K562 (cell line): ENCODE data around the gene COQ8A. TPM values are rescaled to one million over a fixed set of nuclear protein-coding genes. Genes with fewer than 3 reads are reported as not detected.

ENCODE experiments used
- ADNP ChIP-seq: fragments of 200-800 bp; sonication (Bioruptor generic); IDR thresholded peaks from 2 replicates; pipeline ENCODE4 v1.6.1; 2016; ENCODE audit warnings: missing genetic modification characterization, missing compliant biosample characterization
- FOXP4 ChIP-seq: sonication (generic); formaldehyde crosslinking; IDR thresholded peaks from 2 replicates; pipeline ENCODE4 v1.8.0; 2022; ENCODE audit warnings: mild to moderate bottlenecking, missing genetic modification reagents, borderline replicate concordance
- RBM22 ChIP-seq: fragments of 200-400 bp; formaldehyde crosslinking; IDR thresholded peaks from 2 replicates; pipeline ENCODE4 v1.6.1; 2018; ENCODE audit warnings: low read length, low read depth; ENCODE audit not compliant: poor library complexity, severe bottlenecking
- SREBF1 ChIP-seq: fragments of 150-350 bp; IDR thresholded peaks from 2 replicates; pipeline ENCODE4 v1.6.1; 2014; ENCODE audit warnings: antibody characterized with exemption, low read depth, low read length, borderline replicate concordance
- TCF7 ChIP-seq: sonication (generic); IDR thresholded peaks from 2 replicates; pipeline ENCODE4 v1.6.1; 2016; ENCODE audit warnings: antibody characterized with exemption, borderline replicate concordance
- ZBTB1 ChIP-seq: sonication (generic); formaldehyde crosslinking; IDR thresholded peaks from 2 replicates; pipeline ENCODE4 v1.8.1; 2023; ENCODE audit warnings: missing genetic modification reagents, low read depth, mild to moderate bottlenecking, borderline replicate concordance
- ZNF133 ChIP-seq: fragments of 250-450 bp; sonication (Bioruptor Pico); IDR thresholded peaks from 2 replicates; pipeline ENCODE4 v1.4.0; 2020; ENCODE audit warnings: mild to moderate bottlenecking
- ZNF384 ChIP-seq: IDR thresholded peaks from 2 replicates; pipeline ENCODE4 v1.6.1; 2012; ENCODE audit warnings: low read depth, low read length, improper control_type of control experiment
- polyA plus RNA-seq, 8 experiments: library from polyadenylated mRNA; depleted of rRNA in 4 of 8; stranded (reverse) in 5 of 8; unstranded in 3 of 8; fragments of >200 nt; fragmentation: Nextera tagmentation in 2 of 8; fragmentation: Illumina TruSeq in 1 of 8; extraction: Ambion mirVana in 2 of 8; extraction: Trizol in 1 of 8; gene quantifications; 2 replicates each; pipeline versions ENCODE4 v1.2.1 to v1.2.3, GENCODE V29; 2011 to 2014; ENCODE audit warnings: inconsistent platforms in 1 of 8, missing spikeins in 1 of 8
- total RNA-seq, 7 experiments: library from RNA; depleted of rRNA in 6 of 7; stranded (reverse); fragments of >200 nt in 6 of 7; fragmentation: Illumina TruSeq in 2 of 7; extraction: Trizol in 2 of 7; gene quantifications; 2 replicates each; pipeline versions ENCODE4 v1.2.1 to v1.2.3, GENCODE V29; 2011 to 2021; ENCODE audit warnings: low replicate concordance in 1 of 7
- TF ChIP-seq, protein P1 (sequence below), 2 experiments: fragments of 450-650 bp; IDR thresholded peaks; 2 replicates each; pipeline ENCODE4 v1.6.1; 2016; ENCODE audit warnings: mild to moderate bottlenecking in 2 of 2, borderline replicate concordance in 1 of 2, low read depth in 1 of 2, moderate library complexity in 1 of 2
- TF ChIP-seq, protein P2 (sequence below): sonication (generic); formaldehyde crosslinking; IDR thresholded peaks from 2 replicates; pipeline ENCODE4 v1.8.0; 2023; ENCODE audit warnings: mild to moderate bottlenecking, missing genetic modification reagents
- TF ChIP-seq, protein P3 (sequence below): fragments of 450-650 bp; formaldehyde crosslinking; IDR thresholded peaks from 2 replicates; pipeline ENCODE4 v1.4.0; 2022; ENCODE audit warnings: missing genetic modification characterization

COQ8A gene
- total and polyA plus RNA-seq, 9 of the 15 experiments (the other 6 are each of a cell fraction or from before 2014, with no cell fraction given), result 2.6 to 54.3 (median 32.4) TPM

- TF ChIP-seq, protein P1, sequence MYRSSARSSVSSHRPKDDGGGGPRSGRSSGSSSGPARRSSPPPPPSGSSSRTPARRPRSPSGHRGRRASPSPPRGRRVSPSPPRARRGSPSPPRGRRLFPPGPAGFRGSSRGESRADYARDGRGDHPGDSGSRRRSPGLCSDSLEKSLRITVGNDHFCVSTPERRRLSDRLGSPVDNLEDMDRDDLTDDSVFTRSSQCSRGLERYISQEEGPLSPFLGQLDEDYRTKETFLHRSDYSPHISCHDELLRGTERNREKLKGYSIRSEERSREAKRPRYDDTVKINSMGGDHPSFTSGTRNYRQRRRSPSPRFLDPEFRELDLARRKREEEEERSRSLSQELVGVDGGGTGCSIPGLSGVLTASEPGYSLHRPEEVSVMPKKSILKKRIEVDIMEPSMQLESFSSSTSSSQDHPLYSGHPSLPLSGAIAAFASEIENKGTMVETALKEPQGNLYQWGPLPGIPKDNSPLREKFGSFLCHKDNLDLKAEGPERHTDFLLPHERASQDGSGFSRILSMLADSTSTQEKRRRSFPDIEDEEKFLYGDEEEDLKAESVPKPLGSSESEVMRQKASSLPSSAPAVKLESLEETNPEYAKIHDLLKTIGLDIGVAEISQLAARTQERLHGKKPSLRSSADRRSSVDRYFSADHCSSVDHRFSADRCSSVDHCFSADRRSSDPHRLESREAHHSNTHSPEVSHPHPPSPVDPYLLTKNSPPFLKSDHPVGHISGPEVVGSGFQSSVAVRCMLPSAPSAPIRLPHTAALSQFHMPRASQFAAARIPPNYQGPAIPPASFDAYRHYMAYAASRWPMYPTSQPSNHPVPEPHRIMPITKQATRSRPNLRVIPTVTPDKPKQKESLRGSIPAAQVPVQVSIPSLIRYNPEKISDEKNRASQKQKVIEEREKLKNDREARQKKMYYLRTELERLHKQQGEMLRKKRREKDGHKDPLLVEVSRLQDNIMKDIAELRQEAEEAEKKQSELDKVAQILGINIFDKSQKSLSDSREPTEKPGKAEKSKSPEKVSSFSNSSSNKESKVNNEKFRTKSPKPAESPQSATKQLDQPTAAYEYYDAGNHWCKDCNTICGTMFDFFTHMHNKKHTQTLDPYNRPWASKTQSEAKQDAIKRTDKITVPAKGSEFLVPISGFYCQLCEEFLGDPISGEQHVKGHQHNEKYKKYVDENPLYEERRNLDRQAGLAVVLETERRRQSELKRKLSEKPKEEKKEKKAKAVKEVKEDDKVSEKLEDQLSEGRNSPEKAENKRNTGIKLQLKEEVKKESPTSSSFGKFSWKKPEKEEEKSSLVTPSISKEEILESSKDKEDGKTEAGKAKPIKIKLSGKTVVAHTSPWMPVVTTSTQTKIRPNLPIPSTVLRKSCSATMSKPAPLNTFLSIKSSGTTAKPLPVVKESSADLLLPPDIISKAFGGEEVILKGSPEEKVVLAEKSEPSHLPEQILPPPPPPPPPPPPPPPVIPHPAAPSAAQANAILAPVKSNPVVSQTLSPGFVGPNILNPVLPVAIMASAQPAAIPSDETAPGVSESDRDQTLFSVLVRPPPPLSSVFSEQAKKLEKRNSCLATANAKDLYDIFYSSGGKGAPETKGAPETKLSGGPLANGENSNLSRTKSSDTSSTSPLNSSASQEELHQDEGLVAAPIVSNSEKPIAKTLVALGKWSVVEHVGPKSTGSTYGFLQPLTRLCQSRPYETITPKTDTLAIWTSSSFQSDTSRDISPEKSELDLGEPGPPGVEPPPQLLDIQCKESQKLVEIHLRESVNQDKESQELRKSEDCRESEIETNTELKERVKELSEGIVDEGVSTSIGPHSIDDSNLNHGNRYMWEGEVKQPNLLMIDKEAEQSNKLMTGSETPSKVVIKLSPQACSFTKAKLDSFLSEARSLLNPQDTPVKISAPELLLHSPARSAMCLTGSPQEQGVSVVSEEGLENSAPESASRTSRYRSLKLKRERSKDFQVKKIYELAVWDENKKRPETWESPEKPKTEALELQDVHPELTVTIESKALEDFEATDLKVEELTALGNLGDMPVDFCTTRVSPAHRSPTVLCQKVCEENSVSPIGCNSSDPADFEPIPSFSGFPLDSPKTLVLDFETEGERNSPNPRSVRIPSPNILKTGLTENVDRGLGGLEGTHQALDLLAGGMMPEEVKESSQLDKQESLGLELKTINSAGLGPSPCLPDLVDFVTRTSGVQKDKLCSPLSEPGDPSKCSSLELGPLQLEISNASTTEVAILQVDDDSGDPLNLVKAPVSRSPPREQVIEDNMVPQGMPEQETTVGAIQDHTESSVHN (IDR thresholded peaks at IDR 0.05; ENCODE audit: borderline replicate concordance in 1 of 2, low read depth in 1 of 2), result no peak
- 0 out of 2 replicates have a peak, but pooled peaks have one; percentile 48 for TF ChIP-seq TCF7
- TF ChIP-seq ZBTB1 (CRISPR knock-in tag), result no peak
- TF ChIP-seq SREBF1, result no peak
- TF ChIP-seq FOXP4 (CRISPR knock-in tag), result peak; percentile 98
- no peak for TF ChIP-seq ADNP (tag)
- TF ChIP-seq RBM22, result peak; percentile 45
- no peak for TF ChIP-seq ZNF384
- no peak for TF ChIP-seq ZNF133 (CRISPR knock-in tag)
- TF ChIP-seq, protein P2, sequence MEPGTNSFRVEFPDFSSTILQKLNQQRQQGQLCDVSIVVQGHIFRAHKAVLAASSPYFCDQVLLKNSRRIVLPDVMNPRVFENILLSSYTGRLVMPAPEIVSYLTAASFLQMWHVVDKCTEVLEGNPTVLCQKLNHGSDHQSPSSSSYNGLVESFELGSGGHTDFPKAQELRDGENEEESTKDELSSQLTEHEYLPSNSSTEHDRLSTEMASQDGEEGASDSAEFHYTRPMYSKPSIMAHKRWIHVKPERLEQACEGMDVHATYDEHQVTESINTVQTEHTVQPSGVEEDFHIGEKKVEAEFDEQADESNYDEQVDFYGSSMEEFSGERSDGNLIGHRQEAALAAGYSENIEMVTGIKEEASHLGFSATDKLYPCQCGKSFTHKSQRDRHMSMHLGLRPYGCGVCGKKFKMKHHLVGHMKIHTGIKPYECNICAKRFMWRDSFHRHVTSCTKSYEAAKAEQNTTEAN (CRISPR knock-in tag), result peak; percentile 89; the same call in 1 of the 2 replicates
- TF ChIP-seq, protein P3, sequence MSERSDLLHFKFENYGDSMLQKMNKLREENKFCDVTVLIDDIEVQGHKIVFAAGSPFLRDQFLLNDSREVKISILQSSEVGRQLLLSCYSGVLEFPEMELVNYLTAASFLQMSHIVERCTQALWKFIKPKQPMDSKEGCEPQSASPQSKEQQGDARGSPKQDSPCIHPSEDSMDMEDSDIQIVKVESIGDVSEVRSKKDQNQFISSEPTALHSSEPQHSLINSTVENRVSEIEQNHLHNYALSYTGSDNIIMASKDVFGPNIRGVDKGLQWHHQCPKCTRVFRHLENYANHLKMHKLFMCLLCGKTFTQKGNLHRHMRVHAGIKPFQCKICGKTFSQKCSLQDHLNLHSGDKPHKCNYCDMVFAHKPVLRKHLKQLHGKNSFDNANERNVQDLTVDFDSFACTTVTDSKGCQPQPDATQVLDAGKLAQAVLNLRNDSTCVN (CRISPR knock-in tag), result peak; percentile 54
Observed at GRCh38 chr1:226939438-226940028, 561 bp upstream of the COQ8A start (continued).
